Measurements from ENCODE around the gene AKR1B1. TPM values are rescaled to one million over a fixed set of nuclear protein-coding genes. Genes with fewer than 3 reads are reported as not detected.

Gene AKR1B1
- total and polyA plus RNA-seq, 2 of the 13 experiments (the other 11 are each of a cell fraction or from before 2014, with no cell fraction given) = 89.9 to 133 TPM

- TF ChIP-seq PREB (CRISPR knock-in tag; IDR thresholded peaks at IDR 0.05) (no peak), U2AF2 (IDR thresholded peaks at IDR 0.05; ENCODE audit: low read depth, low read length) (no peak), FOXM1 (CRISPR knock-in tag; IDR thresholded peaks at IDR 0.05) (no peak), NFATC3 (CRISPR knock-in tag; IDR thresholded peaks at IDR 0.05) (no peak), ZNF563 (CRISPR knock-in tag; IDR thresholded peaks at IDR 0.05) (no peak), NR2F6 (IDR thresholded peaks at IDR 0.05) (no peak), NR2F6 (CRISPR knock-in tag; IDR thresholded peaks at IDR 0.05) (no peak), IKZF4 (CRISPR knock-in tag; IDR thresholded peaks at IDR 0.05; ENCODE audit: borderline replicate concordance, low read depth, not compliant biosample characterization) (no peak), HINFP (CRISPR knock-in tag; IDR thresholded peaks at IDR 0.05; ENCODE audit: low read depth) (no peak)
These were observed 12.5 kb downstream of the AKR1B1 start (continued) for GRCh38 chr7:134446446-134446845.

- Histone ChIP-seq H3K27me3 (ENCODE audit: control insufficient read depth in 1 of 2, insufficient read depth in 2 of 2, low read length in 2 of 2) (no peaks in the 10 kb centered on the region), H3K9ac (ENCODE audit: insufficient read depth, low read depth, low read length) (no peak overlapping the region), H3K79me2 (ENCODE audit: insufficient read depth, low read length) (no peaks in the 10 kb centered on the region), H3K9me3 (ENCODE audit: low read length) (no peaks in the 10 kb centered on the region), H3K4me3 (replicated peaks in 1 of 3; ENCODE audit: insufficient read depth in 1 of 3, low read depth in 2 of 3, low read length in 3 of 3) (no peak overlapping the region), H3K27ac (ENCODE audit: extremely low read length, insufficient read depth, low read length) (no peak overlapping the region), H4K20me1 (ENCODE audit: insufficient read depth, low read length) (no peaks in the 10 kb centered on the region), H3K4me1 (ENCODE audit: insufficient read depth, low read length) (no peaks in the 10 kb centered on the region), H3K4me2 (ENCODE audit: low read depth, low read length) (no peak overlapping the region), H2AFZ (ENCODE audit: low read length) (no peak overlapping the region), H3K36me3 (replicated peaks in 1 of 2; ENCODE audit: control insufficient read depth in 1 of 2, insufficient read depth in 2 of 2, low read length in 2 of 2) (peaks cover 27 to 75% of the 10 kb centered on the region in 2 experiments)
- ATAC-seq = no peak
- WGBS (ENCODE audit: low lambda C conversion rate) = 90% methylated on average over 4 of the region's 4 CpGs
- intact Hi-C loops (cut with micrococcal nuclease; ENCODE audit: unreplicated experiment) = no loop called here
- no peak for TF ChIP-seq HES4 (CRISPR knock-in tag; IDR thresholded peaks at IDR 0.05; ENCODE audit: borderline replicate concordance)
- TF ChIP-seq ZNF772 (CRISPR knock-in tag; IDR thresholded peaks at IDR 0.05) = no peak
- no peak for TF ChIP-seq GPN1 (CRISPR knock-in tag; IDR thresholded peaks at IDR 0.05; ENCODE audit: borderline replicate concordance)
- TF ChIP-seq JUN (CRISPR knock-in tag; IDR thresholded peaks at IDR 0.05) = no peak
- TF ChIP-seq ZNF296 (CRISPR knock-in tag; conservative IDR thresholded peaks at IDR 0.05) = no peak
- TF ChIP-seq ZMYM4 (CRISPR knock-in tag; IDR thresholded peaks at IDR 0.05) = no peak
- no peak for TF ChIP-seq SMYD3 (CRISPR knock-in tag; IDR thresholded peaks at IDR 0.05)
- no peak for TF ChIP-seq FOXJ3 (CRISPR knock-in tag; IDR thresholded peaks at IDR 0.05; ENCODE audit: borderline replicate concordance)
- TF ChIP-seq RFX3 (CRISPR knock-in tag; IDR thresholded peaks at IDR 0.05) = no peak
- TF ChIP-seq ZNF580 (CRISPR knock-in tag; IDR thresholded peaks at IDR 0.05; ENCODE audit: borderline replicate concordance, low read depth) = no peak
- no peak for TF ChIP-seq ZNF34 (CRISPR knock-in tag; IDR thresholded peaks at IDR 0.05; ENCODE audit: borderline replicate concordance)
- no peak for TF ChIP-seq RBM22 (optimal IDR thresholded peaks at IDR 0.05; ENCODE audit: low read length)
- TF ChIP-seq NPAS2 (CRISPR knock-in tag; IDR thresholded peaks at IDR 0.05; ENCODE audit: borderline replicate concordance) = no peak
- no peak for DNase-seq (ENCODE audit: low spot score)
- no peak for FAIRE-seq
- POLR2A ChIA-PET = no interaction called here
- CTCF ChIA-PET (ENCODE audit: low intra/inter-chr PET ratio, low total read pairs) = interaction anchor here (1.7 kb wide), 1 partner anchor 69 kb away, joined by 5 read pairs; no protein-coding TSS in a partner anchor
- in situ Hi-C loops (cut with HindIII; ENCODE audit: extremely low pct_ligation_motif_present, low pct_unique_long_range_greater_than_20kb) = no loop called here
- no TSS peak for BruUV-seq (replicated peaks)
These were observed 14.0 kb downstream of the AKR1B1 start for GRCh38 chr7:134444961-134445315.

All from HepG2 (cell line).